Heart left ventricle (tissue), 16 donors: ENCODE data around the gene MPPED1. TPM values are rescaled to one million over a fixed set of nuclear protein-coding genes. Genes with fewer than 3 reads are reported as not detected.

Source experiments
- ATAC-seq, 4 donors: fragments of 200-7000 bp; cut with Tn5 transposase; one replicate each; pipeline ENCODE4 v1.9.1; 2020 to 2022; ENCODE audit warnings: moderate library complexity in 4 of 4, mild to moderate bottlenecking in 3 of 4, moderate number of reproducible peaks in 1 of 4
- DNase-seq, 5 donors: peaks; one replicate each; pipeline ENCODE4 v3.0.0-alpha.2; 2020
- H3K27ac ChIP-seq, 12 donors: fragments of 200-600 bp; sonication (generic) in 4 of 12; one replicate each; pipeline versions ENCODE4 v1.5.0 to v1.8.0; 2016 to 2022; ENCODE audit warnings: mild to moderate bottlenecking in 2 of 12
- H3K27me3 ChIP-seq, 9 donors: fragments of 200-600 bp; sonication (generic) in 2 of 9; one replicate each; pipeline versions ENCODE4 v1.5.1 to v1.8.0; 2016 to 2022; ENCODE audit warnings: mild to moderate bottlenecking in 3 of 9
- H3K36me3 ChIP-seq, 9 donors: fragments of 200-600 bp; sonication (generic) in 2 of 9; one replicate each; pipeline versions ENCODE4 v1.5.0 to v1.8.0; 2018 to 2022; ENCODE audit warnings: mild to moderate bottlenecking in 2 of 9
- H3K4me1 ChIP-seq, 12 donors: fragments of 200-600 bp; sonication (generic) in 4 of 12; one replicate each; pipeline versions ENCODE4 v1.5.0 to v1.8.0; 2016 to 2022; ENCODE audit warnings: mild to moderate bottlenecking in 3 of 12
- H3K4me3 ChIP-seq, 12 donors: fragments of 200-600 bp; sonication (generic) in 4 of 12; one replicate each; pipeline versions ENCODE4 v1.5.0 to v1.8.0; 2017 to 2022; ENCODE audit warnings: mild to moderate bottlenecking in 9 of 12, moderate library complexity in 4 of 12
- H3K9me3 ChIP-seq, 12 donors: fragments of 200-600 bp; sonication (generic) in 4 of 12; one replicate each; pipeline versions ENCODE4 v1.5.0 to v1.8.0; 2016 to 2022; ENCODE audit warnings: mild to moderate bottlenecking in 1 of 12
- CTCF ChIP-seq, 12 donors: fragments of 200-600 bp; sonication (generic) in 4 of 12; IDR thresholded peaks; one replicate each; pipeline versions ENCODE4 v1.5.0 to v1.8.0; 2018 to 2022; ENCODE audit warnings: antibody characterized with exemption in 12 of 12, mild to moderate bottlenecking in 5 of 12
- POLR2A ChIP-seq, 2 donors: fragments of 450-650 bp; IDR thresholded peaks; one replicate each; pipeline ENCODE4 v1.6.1; 2017; ENCODE audit warnings: antibody characterized with exemption in 2 of 2, mild to moderate bottlenecking in 2 of 2, moderate library complexity in 2 of 2
- WGBS, 4 donors: extraction: QIAGEN DNeasy Blood & Tissue Kit in 2 of 4; methylation state at CpG; one replicate each; pipeline versions ENCODE4 v1.1.5 to v1.1.7; 2013 to 2018; 5-methylcytosine and 5-hydroxymethylcytosine counted together
- intact Hi-C, 10 donors: fragments of 100-400 bp; cut with DNase I; formaldehyde crosslinking; loops; one replicate each; pipeline versions ENCODE4 v1.11.1 to v1.14.2; 2022
- polyA plus RNA-seq, 2 donors: library from polyadenylated mRNA; stranded (reverse); fragments of 200-250 nt; gene quantifications; one replicate each; pipeline ENCODE4 v1.2.3, GENCODE V29; 2013
- total RNA-seq, 9 donors: library from RNA; depleted of rRNA in 2 of 9; stranded (reverse); fragments of >200 nt in 2 of 9; fragmentation: NEBNext Ultra II Directional in 3 of 9; extraction: Animal tissue kit (Norgen Biotek cat#: 25700) in 3 of 9; gene quantifications; one replicate each; pipeline versions ENCODE4 v1.1.0 to v1.2.4, GENCODE V29; 2016 to 2023
- donor health status: ischemic (EF 13 %, LVEDD 7.1; RV severe dilation, severe dysfunction).
- donor health status: healthy with polysubstance abuse.
- donor health status: DM: no; HTN: yes; CAD: no.
- donor health status: DM: no; HTN: no; CAD: no.
- donor health status: ischemic (EF 25% LVEDD 6.9; RV normal size, moderate dysfunction).
- donor health status: ischemic (EF 25% LVEDD 5.7; RV mildly dilated, moderate dysfunction).
- donor health status: healthy.
- donor health status: DM: yes; HTN: yes; CAD: no.
- donor health status: ischemic (EF 35%, LVEDD 5.7; RV mildly dilated, moderate dysfunction).
- donor health status: nonischemic (EF 11% LVEDD 7.7; RV severe dilation, severe dysfunction).
- donor health status: DM: yes; HTN: yes; CAD: no.
- donor health status: PGD.
- donor health status: ischemic (EF 29% LVEDD 5.4; RV normal size, mild dysfunction).
- donor health status: nonischemic (EF 23%, LVEDD 6.1; RV moderate dilation, normal function).

MPPED1 gene
- total and polyA plus RNA-seq, 11 donors, result 0.12 TPM; not detected in 10

GRCh38 chr22:43470941-43471585, 59.2 kb downstream of the MPPED1 start:
- intact Hi-C loops, result no loop called here
- TF ChIP-seq POLR2A (IDR thresholded peaks at IDR 0.05) (no peak), CTCF (IDR thresholded peaks at IDR 0.05) (no peak)
- no peaks in the 10 kb centered on the region for H3K9me3 ChIP-seq
- 69 to 93% (median 77%) methylated on average over 4 to 10 of the region's 10 CpGs for WGBS, 4 donors
- ATAC-seq (no peak), DNase-seq (no peak)
- peaks cover 0 to 41% (median 3%) of the 10 kb centered on the region in 9 donors for H3K27me3 ChIP-seq
- H3K27ac ChIP-seq, result no peak overlapping the region
- no peaks in the 10 kb centered on the region for H3K36me3 ChIP-seq
- H3K4me1 ChIP-seq, result no peaks in the 10 kb centered on the region
- no peak overlapping the region for H3K4me3 ChIP-seq

GRCh38 chr22:43471606-43472135, 59.9 kb downstream of the MPPED1 start:
- ATAC-seq, result no peak
- Histone ChIP-seq H3K9me3 (no peaks in the 10 kb centered on the region), H3K36me3 (no peaks in the 10 kb centered on the region), H3K4me3 (no peak overlapping the region), H3K4me1 (no peaks in the 10 kb centered on the region), H3K27me3 (peaks cover 0 to 38% (median 3%) of the 10 kb centered on the region in 9 donors), H3K27ac (no peak overlapping the region)
- DNase-seq, result no peak
- intact Hi-C loops, result no loop called here
- WGBS, 4 donors, result 61 to 64% (median 64%) methylated on average over 8 to 11 of the region's 11 CpGs
- TF ChIP-seq CTCF (IDR thresholded peaks at IDR 0.05), result no peak
- no peak for TF ChIP-seq POLR2A (IDR thresholded peaks at IDR 0.05)

DNA sequence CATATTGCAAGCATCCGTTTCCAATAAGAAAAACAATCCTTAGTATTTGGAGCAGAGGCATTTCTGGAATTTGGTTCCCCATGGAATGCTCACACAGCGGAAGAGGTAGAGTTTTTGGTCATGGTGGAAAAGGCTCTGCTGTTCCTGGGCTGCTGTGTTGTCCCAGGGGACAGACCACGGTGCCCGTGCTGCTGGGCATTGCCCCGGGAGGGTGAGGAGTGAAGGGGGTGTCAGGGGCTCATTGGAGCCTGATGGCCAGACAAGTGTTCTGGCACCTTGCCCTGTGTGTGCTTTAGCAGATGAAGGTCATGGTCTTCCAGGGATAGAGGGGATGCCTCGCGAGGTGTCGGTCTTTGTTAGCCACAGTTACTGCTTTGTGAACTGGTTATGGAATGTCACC, 61.2 kb downstream of the MPPED1 start:
- no peak overlapping the region for H3K27ac ChIP-seq
- TF ChIP-seq POLR2A (IDR thresholded peaks at IDR 0.05) (no peak), CTCF (IDR thresholded peaks at IDR 0.05) (no peak)
- WGBS, 4 donors, result 54 to 73% (median 67%) methylated on average over 8 of the region's 8 CpGs
- peaks cover 0 to 33% (median 0%) of the 10 kb centered on the region in 9 donors for H3K27me3 ChIP-seq
- no peaks in the 10 kb centered on the region for H3K4me1 ChIP-seq
- intact Hi-C loops, result no loop called here
- no peaks in the 10 kb centered on the region for H3K9me3 ChIP-seq
- DNase-seq (no peak), ATAC-seq (no peak)
- no peak overlapping the region for H3K4me3 ChIP-seq
- H3K36me3 ChIP-seq, result no peaks in the 10 kb centered on the region

GRCh38 chr22:43473441-43473840, 61.6 kb downstream of the MPPED1 start:
- Histone ChIP-seq H3K27me3 (peaks cover 0 to 31% (median 0%) of the 10 kb centered on the region in 9 donors), H3K27ac (no peak overlapping the region), H3K9me3 (no peaks in the 10 kb centered on the region), H3K4me1 (no peaks in the 10 kb centered on the region), H3K36me3 (no peaks in the 10 kb centered on the region), H3K4me3 (no peak overlapping the region)
- WGBS, 4 donors, result 72 to 85% (median 80%) methylated on average over 5 to 9 of the region's 9 CpGs
- intact Hi-C loops, result no loop called here
- TF ChIP-seq POLR2A (IDR thresholded peaks at IDR 0.05), result no peak
- no peak for ATAC-seq
- no peak for DNase-seq
